ENCODE measurements around the gene MED17. TPM values are rescaled to one million over a fixed set of nuclear protein-coding genes. Genes with fewer than 3 reads are reported as not detected.
A peak's percentile ranks its signal among the peaks of the same experiment; 100 is the strongest.

The MED17 gene
- total and polyA plus RNA-seq, 10 of the 15 experiments (the other 5 are each of a cell fraction or from before 2014, with no cell fraction given) = 7.3 to 38.7 (median 28.3) TPM

GRCh38 chr11:93804879-93805278 lies 20.8 kb downstream of the MED17 start:
- H4K20me1 ChIP-seq (ENCODE audit: control insufficient read depth, insufficient read depth) = no peaks in the 10 kb centered on the region
- DNase-seq (ENCODE audit: low read depth, low spot score) = no peak
- ChIA-PET RAD21 (ENCODE audit: unreplicated experiment) (no interaction called here), SMC1A (ENCODE audit: uncharacterized antibody, unreplicated experiment) (no interaction called here), POLR2A (no interaction called here), CTCF (no interaction called here)
- no peak overlapping the region for H3K27ac ChIP-seq (ENCODE audit: control insufficient read depth, insufficient read depth)
- H3K27me3 ChIP-seq (replicated peaks in 1 of 2; ENCODE audit: control insufficient read depth in 2 of 2, insufficient read depth in 2 of 2, low read length in 1 of 2) = no peaks in the 10 kb centered on the region
- WGBS (ENCODE audit: insufficient coverage, insufficient replicate concordance, low lambda C conversion rate, missing lambda C conversion rate) = 100% methylated on average over 2 of the region's 2 CpGs
- no peak overlapping the region for H2AFZ ChIP-seq (ENCODE audit: control insufficient read depth, low read depth, low read length)
- no peak overlapping the region for H3K4me3 ChIP-seq
- BruUV-seq (replicated peaks) = TSS peak; percentile 11
- in situ Hi-C loops (cut with MboI) = no loop called here
- H3K4me1 ChIP-seq (ENCODE audit: control insufficient read depth, insufficient read depth, low read length) = no peaks in the 10 kb centered on the region
- no peak for ATAC-seq
- H3K36me3 ChIP-seq (ENCODE audit: control insufficient read depth in 2 of 2, insufficient read depth in 2 of 2, low read length in 1 of 2) = peaks cover 10 to 40% of the 10 kb centered on the region in 2 experiments
- no peaks in the 10 kb centered on the region for H3K9me3 ChIP-seq (replicated peaks; ENCODE audit: control insufficient read depth, insufficient read depth, low read length)
- intact Hi-C loops (cut with micrococcal nuclease; ENCODE audit: unreplicated experiment) = no loop called here
- FAIRE-seq = no peak
- no peak overlapping the region for H3K4me2 ChIP-seq (ENCODE audit: control insufficient read depth, insufficient read depth)
- no peak overlapping the region for H3K9ac ChIP-seq (ENCODE audit: control insufficient read depth, insufficient read depth, low read length)
- no peaks in the 10 kb centered on the region for H3K79me2 ChIP-seq (ENCODE audit: control insufficient read depth, insufficient read depth, low read length)
- TF ChIP-seq ZNF207 (IDR thresholded peaks at IDR 0.05; ENCODE audit: borderline replicate concordance) (no peak), EZH2 (IDR thresholded peaks at IDR 0.05; ENCODE audit: borderline replicate concordance, control insufficient read depth, low read depth, low read length) (no peak), CBFB (IDR thresholded peaks at IDR 0.05; ENCODE audit: low read depth) (no peak), NR2C2 (IDR thresholded peaks at IDR 0.05; ENCODE audit: borderline replicate concordance, control insufficient read depth, insufficient read length, low read depth) (no peak), CTCF (IDR thresholded peaks at IDR 0.05 in 2 of 3, conservative IDR thresholded peaks at IDR 0.05 in 1 of 3; ENCODE audit: control insufficient read depth in 2 of 3, extremely low read depth in 1 of 3, insufficient read depth in 1 of 3, low read depth in 3 of 3, low read length in 3 of 3) (no peak), SREBF2 (IDR thresholded peaks at IDR 0.05; ENCODE audit: low read length) (no peak), CHD2 (IDR thresholded peaks at IDR 0.05; ENCODE audit: borderline replicate concordance, low read depth, low read length) (no peak), ASH2L (IDR thresholded peaks at IDR 0.05; ENCODE audit: borderline replicate concordance, low read depth) (no peak), JUNB (IDR thresholded peaks at IDR 0.05) (no peak), MYB (IDR thresholded peaks at IDR 0.05; ENCODE audit: borderline replicate concordance, low read depth, low read length) (no peak), ZNF622 (IDR thresholded peaks at IDR 0.05) (no peak), RB1 (IDR thresholded peaks at IDR 0.05; ENCODE audit: borderline replicate concordance) (no peak)
- TF ChIP-seq, protein P1, sequence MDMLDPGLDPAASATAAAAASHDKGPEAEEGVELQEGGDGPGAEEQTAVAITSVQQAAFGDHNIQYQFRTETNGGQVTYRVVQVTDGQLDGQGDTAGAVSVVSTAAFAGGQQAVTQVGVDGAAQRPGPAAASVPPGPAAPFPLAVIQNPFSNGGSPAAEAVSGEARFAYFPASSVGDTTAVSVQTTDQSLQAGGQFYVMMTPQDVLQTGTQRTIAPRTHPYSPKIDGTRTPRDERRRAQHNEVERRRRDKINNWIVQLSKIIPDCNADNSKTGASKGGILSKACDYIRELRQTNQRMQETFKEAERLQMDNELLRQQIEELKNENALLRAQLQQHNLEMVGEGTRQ (IDR thresholded peaks at IDR 0.05; ENCODE audit: borderline replicate concordance, low read depth, low read length) = no peak
- TF ChIP-seq, protein P2, sequence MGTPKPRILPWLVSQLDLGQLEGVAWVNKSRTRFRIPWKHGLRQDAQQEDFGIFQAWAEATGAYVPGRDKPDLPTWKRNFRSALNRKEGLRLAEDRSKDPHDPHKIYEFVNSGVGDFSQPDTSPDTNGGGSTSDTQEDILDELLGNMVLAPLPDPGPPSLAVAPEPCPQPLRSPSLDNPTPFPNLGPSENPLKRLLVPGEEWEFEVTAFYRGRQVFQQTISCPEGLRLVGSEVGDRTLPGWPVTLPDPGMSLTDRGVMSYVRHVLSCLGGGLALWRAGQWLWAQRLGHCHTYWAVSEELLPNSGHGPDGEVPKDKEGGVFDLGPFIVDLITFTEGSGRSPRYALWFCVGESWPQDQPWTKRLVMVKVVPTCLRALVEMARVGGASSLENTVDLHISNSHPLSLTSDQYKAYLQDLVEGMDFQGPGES (IDR thresholded peaks at IDR 0.05) = no peak
- TF ChIP-seq, protein P3, sequence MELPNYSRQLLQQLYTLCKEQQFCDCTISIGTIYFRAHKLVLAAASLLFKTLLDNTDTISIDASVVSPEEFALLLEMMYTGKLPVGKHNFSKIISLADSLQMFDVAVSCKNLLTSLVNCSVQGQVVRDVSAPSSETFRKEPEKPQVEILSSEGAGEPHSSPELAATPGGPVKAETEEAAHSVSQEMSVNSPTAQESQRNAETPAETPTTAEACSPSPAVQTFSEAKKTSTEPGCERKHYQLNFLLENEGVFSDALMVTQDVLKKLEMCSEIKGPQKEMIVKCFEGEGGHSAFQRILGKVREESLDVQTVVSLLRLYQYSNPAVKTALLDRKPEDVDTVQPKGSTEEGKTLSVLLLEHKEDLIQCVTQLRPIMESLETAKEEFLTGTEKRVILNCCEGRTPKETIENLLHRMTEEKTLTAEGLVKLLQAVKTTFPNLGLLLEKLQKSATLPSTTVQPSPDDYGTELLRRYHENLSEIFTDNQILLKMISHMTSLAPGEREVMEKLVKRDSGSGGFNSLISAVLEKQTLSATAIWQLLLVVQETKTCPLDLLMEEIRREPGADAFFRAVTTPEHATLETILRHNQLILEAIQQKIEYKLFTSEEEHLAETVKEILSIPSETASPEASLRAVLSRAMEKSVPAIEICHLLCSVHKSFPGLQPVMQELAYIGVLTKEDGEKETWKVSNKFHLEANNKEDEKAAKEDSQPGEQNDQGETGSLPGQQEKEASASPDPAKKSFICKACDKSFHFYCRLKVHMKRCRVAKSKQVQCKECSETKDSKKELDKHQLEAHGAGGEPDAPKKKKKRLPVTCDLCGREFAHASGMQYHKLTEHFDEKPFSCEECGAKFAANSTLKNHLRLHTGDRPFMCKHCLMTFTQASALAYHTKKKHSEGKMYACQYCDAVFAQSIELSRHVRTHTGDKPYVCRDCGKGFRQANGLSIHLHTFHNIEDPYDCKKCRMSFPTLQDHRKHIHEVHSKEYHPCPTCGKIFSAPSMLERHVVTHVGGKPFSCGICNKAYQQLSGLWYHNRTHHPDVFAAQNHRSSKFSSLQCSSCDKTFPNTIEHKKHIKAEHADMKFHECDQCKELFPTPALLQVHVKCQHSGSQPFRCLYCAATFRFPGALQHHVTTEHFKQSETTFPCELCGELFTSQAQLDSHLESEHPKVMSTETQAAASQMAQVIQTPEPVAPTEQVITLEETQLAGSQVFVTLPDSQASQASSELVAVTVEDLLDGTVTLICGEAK (IDR thresholded peaks at IDR 0.05; ENCODE audit: borderline replicate concordance) = no peak

Data from GM12878 (cell line).